GM18907 (cell line): ENCODE results near the gene ART4.

Experiments used
- ATAC-seq: cut with Tn5 transposase; IDR thresholded peaks from one replicate; pipeline ENCODE4 v1.9.1; 2021; ENCODE audit warnings: mild to moderate bottlenecking, moderate library complexity; ENCODE audit not compliant: unreplicated experiment

The ART4 gene, protein sequence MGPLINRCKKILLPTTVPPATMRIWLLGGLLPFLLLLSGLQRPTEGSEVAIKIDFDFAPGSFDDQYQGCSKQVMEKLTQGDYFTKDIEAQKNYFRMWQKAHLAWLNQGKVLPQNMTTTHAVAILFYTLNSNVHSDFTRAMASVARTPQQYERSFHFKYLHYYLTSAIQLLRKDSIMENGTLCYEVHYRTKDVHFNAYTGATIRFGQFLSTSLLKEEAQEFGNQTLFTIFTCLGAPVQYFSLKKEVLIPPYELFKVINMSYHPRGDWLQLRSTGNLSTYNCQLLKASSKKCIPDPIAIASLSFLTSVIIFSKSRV

DNA sequence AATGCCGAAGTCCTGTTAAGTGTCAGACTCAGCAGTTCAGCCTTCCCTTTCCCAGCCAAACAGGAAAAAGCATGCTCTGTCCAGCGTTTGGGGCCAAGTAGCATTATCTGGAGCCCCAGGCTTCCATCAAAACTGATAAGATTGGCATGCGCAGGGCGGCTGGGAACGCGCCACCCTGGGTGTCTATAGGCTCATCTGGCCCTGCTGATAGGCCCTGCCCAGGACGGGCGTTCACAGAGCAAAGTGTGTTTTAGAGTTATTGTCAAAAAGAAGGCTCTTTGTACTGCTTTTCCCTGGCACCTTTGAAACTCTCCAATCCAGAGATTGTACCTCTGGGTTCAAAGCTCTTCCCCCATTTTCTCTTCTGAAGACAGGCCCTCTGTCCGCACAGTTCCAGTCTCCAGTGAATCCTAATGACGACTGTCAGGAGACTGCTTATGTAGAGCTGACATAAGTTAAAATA, at the start of gene ART4:
TSS of gene ART4 (minus strand) at position 102 of the 463 bp plus-strand sequence. CDS start 413 bp downstream, outside the sequence.
- no peak for ATAC-seq

DNA sequence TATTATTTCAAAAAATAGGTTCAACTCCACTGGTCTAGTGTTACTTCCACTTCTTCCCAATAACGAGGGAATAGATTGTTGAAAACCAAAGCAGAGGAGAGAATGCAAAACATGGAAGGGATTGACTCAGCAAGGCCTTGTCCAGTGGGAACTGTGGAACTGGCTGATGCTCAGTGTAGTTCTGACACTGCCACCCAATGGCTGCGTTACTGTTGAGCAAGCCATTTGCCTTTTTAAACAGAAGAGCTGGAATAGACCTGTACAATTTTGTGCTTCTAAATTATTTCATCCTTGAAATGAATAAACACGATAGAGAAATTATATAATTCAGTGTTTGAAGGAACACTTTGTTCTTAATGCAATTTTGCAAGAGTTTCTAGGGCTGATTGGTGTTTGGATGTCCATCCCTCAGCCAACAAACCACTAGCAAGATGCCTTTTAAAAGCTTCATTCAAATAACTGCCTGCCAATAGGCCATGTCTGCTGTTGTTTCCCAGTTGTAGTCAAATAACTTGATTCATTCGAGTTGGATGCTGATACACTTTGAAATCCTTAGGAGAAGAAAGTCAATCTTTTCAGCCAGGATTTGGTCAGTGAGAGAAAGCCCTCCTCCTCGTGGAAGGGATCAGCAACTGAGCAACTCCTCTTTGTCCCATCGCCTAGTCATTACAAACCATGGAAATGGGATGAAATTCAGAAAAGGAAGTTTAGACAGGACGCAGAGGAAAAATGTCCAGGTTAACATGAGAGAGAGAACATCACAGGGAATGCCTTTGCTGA, 49.6 kb upstream of the ART4 start:
- ATAC-seq: no peak

DNA sequence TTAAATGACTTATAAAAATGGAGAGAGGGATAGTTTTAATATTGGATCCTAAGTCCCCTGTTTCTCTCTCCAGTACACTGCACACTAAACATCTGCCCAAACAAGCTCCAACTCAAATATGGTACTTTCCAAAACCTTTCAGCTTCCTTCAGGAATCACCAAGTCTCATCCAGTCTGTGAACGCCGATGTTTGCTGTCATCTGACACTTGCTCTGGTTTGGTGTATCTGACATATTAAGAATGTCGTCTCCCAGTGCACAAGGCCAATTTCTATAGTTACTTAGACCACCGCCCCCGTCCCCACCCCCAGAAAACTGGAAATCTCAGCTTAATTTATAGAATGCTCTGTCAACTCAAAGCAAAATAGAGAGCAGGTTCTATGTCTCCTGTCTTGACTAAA, 47.4 kb upstream of the ART4 start:
- ATAC-seq: no peak

DNA sequence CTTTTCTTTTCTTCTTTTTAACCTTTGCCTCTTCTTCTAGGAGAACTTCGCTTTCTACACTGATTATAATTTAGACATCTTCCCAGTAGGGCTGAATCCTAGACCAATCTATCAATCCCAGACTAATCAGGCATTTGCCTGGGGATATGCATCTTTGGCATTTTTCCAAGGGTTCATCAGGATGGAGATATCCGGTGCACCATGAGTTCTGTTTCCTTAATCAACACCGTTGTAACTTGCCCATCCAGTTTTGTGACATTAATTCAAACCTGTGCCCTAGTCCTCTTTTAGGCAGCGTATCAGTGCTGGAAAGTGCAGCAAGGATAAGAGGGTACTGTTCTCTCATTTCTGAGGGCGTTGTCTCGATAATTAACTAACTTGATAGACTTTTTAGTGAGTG, 42.9 kb upstream of the ART4 start:
- ATAC-seq: no peak

DNA sequence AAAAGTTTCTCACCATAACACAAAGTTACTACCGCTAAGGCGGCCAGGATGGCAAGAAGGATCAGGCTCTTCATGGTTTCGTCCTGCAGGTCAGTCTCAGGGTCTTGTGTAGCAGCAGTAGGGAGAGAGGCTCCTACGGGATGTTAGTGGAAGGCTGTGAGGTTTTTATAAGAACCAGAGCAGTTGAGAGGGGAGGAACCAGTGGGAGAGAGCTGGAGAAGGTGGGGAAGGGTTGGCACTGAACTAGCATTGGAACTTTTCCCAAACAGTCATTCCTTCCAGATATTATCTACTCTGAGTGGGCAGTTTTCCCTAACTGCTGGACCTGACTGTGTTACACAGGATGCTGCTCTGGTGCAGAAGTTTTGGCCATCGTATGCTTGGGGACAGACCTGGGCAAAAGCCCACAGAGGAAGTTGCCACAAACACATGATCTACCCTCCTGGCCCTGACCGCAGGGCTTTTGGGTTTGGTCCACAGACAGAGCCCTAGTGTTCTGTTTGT, 42.4 kb upstream of the ART4 start, which contains the start of gene MGP:
TSS of gene MGP (minus strand) at position 137 of the 504 bp plus-strand sequence. CDS start at position 74, 63 bp downstream.
- ATAC-seq: peak; percentile 39

DNA sequence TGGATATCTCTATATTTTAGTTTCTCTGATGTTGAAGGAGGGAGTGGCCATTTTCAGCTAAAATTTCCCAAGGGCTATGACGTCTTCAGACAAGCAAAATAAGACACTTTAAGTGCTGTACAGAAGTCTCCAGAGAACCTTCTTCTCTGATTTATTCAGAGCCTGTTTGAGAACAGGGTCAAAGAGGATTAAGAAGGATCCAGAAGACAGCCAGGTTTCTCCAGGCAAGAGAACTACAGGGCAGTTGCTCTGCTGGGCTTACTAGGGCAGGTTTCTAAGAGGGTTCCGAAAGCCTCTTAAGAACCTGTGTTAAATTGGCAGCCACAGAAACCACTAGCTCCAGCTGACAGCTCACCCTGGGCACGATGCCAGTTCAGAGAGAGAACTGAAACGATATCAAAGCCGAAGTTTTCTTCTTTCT, 41.1 kb upstream of the ART4 start:
- ATAC-seq: peak; percentile 99

DNA sequence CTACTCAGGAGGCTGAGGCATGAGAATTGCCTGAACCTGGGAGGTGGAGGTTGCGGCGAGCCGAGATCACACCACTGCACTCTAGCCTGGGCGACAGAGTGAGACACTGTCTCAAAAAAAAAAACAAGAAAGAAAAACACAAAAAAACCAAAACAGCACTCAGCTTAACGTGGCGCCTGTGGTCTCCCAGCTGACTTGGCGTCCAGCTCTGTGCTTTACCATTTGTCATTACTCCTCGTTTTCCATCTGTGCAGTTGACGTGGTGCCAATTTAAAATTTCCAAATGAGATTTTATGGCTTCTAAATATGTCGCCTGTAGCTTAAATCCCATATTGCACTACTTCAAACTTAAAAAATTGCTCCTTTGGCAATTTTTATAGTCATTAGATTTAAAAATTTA, 40.4 kb upstream of the ART4 start:
- ATAC-seq: no peak

DNA sequence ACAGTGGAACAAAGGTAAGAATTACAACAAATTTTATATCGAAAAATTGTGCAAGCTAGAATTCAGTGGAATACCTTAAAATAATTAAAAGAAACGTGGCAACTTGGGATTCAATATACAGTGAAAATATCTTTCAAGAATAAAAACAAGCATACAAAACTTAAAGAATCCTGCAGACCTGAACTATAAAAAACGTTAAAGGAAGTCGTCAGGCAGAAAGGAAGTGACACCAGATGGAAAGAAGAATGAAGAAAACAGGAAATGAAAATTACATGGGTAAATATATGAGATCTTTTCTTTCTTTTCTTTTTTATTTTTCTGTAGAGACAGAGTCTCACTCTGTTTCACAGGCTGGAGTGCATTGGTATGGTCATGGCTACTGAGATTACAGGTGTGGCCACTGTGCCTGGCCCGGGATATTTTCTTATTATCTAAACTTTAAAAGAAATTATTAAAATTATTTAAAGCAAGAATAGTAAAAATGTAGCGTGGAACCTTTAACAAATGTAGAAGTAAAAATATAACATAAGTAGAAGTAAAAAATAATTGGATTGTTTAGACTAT, 37.6 kb upstream of the ART4 start:
- ATAC-seq: no peak

DNA sequence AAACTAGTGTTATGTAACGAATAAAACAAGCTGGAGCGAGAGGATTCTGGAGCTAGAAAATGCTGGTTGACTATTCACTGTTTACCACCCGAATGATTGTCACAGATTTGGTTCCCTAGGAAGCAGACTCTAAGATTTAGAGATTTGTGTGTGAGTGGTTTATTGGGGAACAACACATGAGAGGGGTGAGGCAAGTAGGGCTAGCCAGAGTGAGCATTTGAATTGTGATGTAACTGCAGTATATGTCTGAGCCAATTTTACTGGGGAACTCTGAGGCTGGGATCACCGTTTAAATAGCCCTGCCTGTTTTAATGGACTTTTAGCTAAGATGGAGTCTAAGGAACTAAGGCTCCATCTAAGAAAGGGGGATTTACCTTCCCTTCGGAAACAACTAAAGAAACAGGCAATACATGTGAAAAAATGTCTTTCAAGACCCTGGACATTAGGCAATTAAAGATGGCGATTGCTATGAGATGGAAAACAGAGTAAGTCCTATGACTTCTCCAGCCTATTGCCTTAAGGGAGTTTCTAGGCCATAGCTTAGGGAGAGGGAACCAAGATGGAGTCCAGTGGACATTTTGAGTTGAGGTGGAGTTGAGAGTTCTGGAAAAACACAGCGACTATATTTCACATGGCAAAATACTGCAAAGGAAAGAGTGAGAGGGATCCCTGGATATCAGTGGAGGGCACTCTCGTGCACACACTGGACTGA, 36.1 kb upstream of the ART4 start:
- no peak for ATAC-seq

DNA sequence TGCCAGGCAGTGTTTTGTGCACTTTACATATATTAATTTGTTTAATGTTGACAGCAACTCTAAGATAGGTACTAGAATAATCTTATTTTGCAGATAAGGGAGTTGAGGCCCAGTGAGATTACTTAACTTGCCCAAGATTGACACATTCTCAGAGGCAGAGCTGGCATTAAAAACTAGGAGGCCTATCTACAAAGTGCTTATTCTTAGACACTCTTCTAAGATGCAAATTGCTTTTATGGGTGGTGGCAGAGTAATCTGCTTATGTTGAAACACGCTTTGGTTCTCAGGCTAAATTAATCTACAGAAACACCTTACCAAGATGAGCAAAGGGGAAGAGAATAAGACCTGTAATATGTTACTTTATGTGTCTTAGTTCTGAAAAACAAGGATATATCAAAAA, 35.2 kb upstream of the ART4 start:
- no peak for ATAC-seq

DNA sequence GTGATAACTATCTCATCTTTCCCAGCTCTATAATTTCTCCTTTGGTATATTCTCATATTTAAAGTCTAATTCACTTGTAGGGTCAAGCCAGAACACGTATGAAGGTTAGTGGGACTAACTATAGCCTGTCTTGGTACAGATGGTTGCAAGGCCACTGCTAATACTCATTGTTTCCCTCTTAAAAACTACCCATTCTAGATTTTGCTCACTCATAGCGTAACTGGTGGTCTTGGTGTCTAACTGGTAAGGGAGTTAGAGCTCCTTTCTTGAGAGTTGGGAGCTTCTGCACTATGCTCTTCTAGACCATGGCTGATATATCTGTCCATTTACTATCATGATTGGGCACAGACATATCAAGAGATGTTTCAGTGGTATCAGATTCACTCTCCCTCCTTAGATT, 33.5 kb upstream of the ART4 start:
- no peak for ATAC-seq

DNA sequence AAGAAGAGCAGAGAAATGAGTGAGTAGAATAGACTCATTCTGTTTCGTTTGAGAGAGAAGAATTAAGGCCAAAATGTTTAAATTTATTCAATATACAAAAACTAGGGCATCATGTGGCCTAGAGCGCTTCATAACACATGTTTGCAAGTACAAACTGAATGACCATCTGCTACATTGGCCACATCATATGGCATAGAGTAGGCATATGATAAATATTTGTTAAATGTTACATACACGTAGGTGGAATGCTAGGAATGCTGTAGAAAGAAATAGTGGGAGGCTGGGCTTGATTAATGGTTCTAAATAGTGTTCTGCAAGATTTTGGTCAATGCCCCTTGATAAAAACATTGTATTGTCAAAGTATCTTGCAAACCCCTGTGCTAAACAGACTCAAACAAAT, 31.6 kb upstream of the ART4 start:
- ATAC-seq: no peak

DNA sequence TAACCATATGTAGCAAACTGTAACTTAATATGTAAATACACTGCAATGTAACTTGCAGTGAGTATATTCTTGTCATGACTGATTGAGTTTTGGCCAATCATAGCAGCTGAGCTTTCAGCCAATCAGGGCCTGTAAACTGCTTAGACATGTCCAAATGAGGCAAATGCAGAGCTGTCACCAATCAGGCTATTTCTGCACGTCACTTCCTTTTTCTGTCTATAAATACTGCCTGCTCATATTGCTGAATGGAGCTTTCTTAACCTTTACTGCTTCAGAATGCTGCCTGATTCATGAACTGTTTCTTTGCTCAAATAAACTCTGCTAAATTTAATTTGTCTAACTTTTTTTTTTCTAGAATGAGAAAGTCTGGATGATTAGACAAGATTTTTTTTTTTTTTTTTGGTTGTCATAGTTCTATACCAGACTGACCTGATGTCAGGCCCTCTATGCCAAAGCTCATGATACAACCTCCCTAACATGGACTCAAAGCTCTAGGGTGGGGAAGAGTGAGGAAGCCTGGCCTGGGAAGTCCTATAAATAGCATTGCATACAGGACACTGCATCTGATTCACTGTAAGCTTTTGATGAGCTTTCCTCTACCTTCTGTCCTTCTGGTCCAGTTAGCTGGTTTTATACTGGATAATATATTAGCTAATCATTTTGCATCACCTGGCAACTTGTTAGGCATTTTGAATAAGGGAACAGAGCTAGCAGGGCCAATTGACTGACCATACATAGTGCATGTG, 30.3 kb upstream of the ART4 start:
- ATAC-seq: no peak

DNA sequence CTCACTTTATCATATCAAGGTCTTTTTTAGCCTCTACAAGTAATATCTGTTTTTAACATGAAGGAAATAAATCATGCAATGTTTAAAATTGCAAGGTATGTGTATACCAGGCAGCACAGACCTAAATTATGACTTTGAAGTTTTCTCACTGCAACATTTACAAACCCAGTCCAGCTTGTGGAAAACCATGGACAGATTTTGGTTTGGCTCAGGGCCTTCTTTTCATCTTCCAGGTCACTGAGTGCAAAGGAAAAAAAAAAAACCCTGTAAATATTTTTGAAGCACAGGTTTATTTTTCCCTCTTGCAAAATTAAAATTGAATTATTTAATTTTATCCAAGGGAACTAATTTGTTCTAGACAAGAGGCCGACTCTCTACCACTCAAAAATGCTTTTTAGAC, 28.6 kb upstream of the ART4 start:
- ATAC-seq: no peak

DNA sequence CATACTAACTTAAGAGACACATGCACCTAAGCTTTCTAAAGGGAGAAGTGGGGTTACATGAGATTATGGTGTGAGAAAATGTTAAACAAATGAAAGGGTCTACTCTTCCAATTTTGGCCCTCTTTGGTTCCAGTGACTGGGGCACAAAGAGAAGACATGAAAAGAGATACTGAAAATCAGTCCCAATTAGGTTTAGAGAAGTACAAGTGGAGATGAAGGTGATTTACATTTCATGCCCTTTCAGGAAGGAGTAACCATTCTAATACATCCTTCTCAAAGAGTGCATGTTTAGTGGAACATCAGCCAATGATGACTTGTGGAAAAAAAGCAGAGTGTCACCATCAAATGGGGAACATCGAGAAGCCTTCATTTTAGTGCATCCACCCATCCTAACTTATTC, 27.9 kb upstream of the ART4 start:
- no peak for ATAC-seq

DNA sequence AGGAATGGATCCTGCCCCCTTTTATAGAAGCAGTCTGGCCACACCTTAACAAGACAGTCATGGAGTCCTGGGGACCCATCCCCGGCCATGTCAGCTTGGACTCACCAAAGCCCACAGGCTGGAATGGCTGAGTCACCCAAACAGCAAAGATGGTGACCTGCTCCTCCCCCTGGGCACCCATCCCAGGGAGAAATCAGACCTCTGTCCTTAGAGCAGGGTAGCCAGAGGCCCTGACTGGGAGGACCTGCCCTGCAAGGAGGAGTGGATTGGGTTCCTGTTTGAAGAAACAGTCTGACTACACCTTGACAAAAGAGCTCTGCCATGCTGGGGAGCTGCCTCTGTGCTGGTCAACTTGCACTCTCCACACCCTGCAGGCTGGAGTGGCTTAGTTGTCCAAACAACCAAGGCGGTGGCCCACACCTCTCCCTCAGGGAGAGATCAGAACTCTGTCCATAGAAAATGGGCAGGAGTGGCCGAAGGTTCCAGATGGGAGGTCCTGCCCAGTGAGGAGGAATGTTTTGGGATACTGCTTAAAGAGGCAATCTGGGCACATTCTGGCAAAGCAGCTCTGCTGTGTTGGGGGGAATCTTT, 25.7 kb upstream of the ART4 start:
- no peak for ATAC-seq

DNA sequence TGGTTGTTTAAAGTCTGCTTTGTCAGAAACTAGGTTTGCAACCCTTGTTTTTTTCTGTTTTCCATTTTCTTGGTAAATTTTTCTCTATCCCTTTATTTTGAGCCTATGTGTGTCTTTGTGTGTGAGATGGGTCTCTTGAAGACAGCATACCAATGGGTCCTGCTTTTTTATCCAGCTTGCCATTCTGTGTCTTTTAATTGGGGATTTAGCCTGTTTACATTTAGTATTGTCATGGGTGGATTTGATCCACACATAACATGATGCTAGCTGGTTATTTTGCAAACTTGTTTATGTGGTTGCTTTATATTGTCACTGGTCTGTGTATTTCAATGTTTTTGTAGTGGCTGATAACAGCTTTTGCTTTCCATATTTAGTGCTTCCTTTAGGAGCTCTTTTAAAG, 17.2 kb upstream of the ART4 start:
- ATAC-seq: no peak

DNA sequence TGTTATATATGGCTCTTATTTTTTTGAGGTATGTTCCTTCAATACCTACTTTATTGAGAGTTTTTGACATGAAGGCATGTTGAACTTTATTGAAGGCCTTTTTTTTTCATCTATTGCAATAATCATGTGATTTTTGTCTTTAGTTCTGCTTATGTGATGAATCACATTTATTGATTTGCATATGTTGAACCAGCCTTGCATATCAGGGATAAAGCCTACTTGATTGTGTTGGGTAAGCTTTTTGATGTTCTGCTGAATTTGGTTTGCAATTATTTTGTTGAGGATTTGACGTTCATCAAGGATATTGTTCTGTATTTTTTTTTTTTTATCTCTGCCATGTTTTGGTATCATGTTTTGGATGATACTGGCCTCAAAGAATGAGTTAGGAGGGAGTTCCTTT, 15.2 kb upstream of the ART4 start:
- no peak for ATAC-seq

DNA sequence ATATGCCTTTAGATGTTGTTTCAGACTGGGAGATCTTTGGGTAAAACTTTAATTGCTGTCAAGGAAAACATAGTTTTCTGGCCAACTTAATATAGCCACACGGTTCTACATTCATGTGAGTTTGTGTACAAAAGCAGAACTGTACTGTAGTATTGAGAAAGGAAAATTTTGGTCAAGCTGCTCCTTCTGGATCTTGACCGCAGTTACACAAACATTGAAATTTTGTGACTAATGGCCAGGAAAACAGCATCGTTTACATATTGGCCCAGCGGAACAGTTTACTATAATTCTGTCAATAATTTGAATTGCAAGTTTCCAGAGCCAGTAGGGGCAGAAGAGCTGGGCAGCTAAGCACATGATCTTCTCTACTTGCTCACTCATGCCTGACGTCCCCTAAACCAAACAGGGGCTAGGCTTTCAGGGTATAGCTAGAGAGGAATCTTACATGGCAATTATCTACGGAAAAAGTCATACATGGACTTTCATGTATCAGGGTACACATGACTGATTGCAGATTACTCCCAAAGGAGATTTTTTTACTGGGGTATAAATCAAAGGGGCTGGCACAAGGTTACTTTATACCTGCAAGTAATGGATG, 11.4 kb upstream of the ART4 start:
- ATAC-seq: no peak

DNA sequence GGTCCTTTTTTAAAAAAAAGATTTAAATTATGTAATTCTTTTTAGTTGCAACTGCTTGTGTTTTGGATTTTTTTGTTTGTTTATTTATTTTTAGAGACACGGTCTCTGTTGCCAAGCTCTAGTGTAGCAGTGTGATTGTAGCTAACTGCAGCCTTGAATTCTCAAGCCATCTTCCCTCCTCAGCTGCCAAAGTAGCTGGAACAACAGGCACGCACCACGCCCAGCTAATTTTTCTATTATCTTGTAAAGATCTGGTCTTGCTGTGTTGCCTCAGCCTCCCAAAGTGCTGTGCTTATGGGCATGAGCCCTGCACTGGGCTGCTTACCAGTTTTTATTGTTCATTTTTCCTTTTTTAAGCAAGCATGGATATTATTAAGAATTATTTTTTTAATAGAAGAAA, 10.6 kb upstream of the ART4 start:
- ATAC-seq: no peak
